Fibroblast of lung (primary cell): ENCODE results near the gene C12orf42.

Experiments used
- EZH2 ChIP-seq: IDR thresholded peaks from 2 replicates; pipeline ENCODE4 v1.5.1; 2012; ENCODE audit warnings: low read length, control low read depth, mild to moderate bottlenecking; ENCODE audit errors: missing control alignments
- TF ChIP-seq, protein P1 (sequence below), 2 donors: IDR thresholded peaks in 1 of 2; conservative IDR thresholded peaks in 1 of 2; 1 replicate in 1 of 2; 2 replicates in 1 of 2; pipeline ENCODE4 v1.5.1; 2011 to 2012; ENCODE audit warnings: low read length in 2 of 2, control low read depth in 1 of 2, inconsistent platforms in 1 of 2, low read depth in 1 of 2, mild to moderate bottlenecking in 1 of 2

- TF ChIP-seq, protein P1, sequence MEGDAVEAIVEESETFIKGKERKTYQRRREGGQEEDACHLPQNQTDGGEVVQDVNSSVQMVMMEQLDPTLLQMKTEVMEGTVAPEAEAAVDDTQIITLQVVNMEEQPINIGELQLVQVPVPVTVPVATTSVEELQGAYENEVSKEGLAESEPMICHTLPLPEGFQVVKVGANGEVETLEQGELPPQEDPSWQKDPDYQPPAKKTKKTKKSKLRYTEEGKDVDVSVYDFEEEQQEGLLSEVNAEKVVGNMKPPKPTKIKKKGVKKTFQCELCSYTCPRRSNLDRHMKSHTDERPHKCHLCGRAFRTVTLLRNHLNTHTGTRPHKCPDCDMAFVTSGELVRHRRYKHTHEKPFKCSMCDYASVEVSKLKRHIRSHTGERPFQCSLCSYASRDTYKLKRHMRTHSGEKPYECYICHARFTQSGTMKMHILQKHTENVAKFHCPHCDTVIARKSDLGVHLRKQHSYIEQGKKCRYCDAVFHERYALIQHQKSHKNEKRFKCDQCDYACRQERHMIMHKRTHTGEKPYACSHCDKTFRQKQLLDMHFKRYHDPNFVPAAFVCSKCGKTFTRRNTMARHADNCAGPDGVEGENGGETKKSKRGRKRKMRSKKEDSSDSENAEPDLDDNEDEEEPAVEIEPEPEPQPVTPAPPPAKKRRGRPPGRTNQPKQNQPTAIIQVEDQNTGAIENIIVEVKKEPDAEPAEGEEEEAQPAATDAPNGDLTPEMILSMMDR (conservative IDR thresholded peaks at IDR 0.05 in 1 of 2, IDR thresholded peaks at IDR 0.05 in 1 of 2; ENCODE audit: low read depth in 1 of 2, low read length in 2 of 2), result no peak
- TF ChIP-seq EZH2, result no peak
Observed at GRCh38 chr12:103538397-103538796, 42.6 kb upstream of the C12orf42 start.
